Measurements from ENCODE around the gene CSTF1. TPM values are rescaled to one million over a fixed set of nuclear protein-coding genes. Genes with fewer than 3 reads are reported as not detected.

Gene CSTF1
- total RNA-seq, 1 experiment from 2014 or later = 44.5 TPM

DNA sequence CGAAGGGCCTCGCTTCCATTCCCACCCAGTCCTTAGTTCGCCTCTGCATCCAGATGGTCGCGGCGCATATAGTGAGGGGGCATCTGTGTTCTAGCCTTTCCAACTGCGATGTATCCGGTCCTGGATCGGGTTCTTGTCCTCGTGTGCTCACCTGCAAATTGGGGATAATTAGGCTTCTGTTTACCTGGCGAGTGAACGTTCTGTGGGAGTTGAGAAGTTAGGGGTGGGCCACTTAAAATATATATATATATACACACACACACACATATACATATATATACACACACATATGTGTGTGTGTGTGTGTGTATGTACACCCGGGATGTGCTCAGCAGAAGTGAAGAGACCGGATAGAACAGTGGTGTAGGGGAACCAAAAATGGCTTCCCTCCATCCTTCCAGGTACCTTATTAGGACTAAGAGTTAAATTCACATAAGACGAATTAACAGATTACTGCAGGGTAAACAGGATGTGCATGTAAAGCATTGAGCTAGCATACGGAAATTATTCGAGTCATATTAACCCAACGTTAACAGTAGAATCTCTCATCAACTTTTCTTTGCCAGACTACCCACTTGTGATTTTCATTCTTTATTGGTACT, 537 bp downstream of the CSTF1 start:
- ChIA-PET CTCF (no interaction called here), RAD21 (ENCODE audit: low non-redundant PET in 1 of 2, low total read pairs in 2 of 2, uncharacterized antibody in 2 of 2, unreplicated experiment in 2 of 2) (no interaction called here), POLR2A (interaction anchor here (1.5 kb wide), 2 partner anchors 12 to 34 kb away, joined by 5 to 8 read pairs; partner anchors contain the start of gene FAM210B)
- peaks cover 11 to 16% of the 10 kb centered on the region in 2 experiments; a peak in 3 of 4 replicates for H3K4me1 ChIP-seq (ENCODE audit: control insufficient read depth in 1 of 2, insufficient read depth in 2 of 2, low read length in 2 of 2)
- no TSS peak for BruUV-seq (replicated peaks)
- no peaks in the 10 kb centered on the region for H3K27me3 ChIP-seq (ENCODE audit: insufficient read depth, low read length)
- peak overlapping the region; percentile 100 for H3K9ac ChIP-seq (ENCODE audit: low read length)
- TF ChIP-seq EZH2 (IDR thresholded peaks at IDR 0.05) (no peak), ELF1 (IDR thresholded peaks at IDR 0.05; ENCODE audit: borderline replicate concordance, low read depth) (no peak), ZFX (IDR thresholded peaks at IDR 0.05) (peak; percentile 20), SP1 (IDR thresholded peaks at IDR 0.05; ENCODE audit: low read depth) (no peak), YY1 (IDR thresholded peaks at IDR 0.05; ENCODE audit: extremely low read depth, insufficient replicate concordance, low read depth, low read length) (no peak), SIN3A (IDR thresholded peaks at IDR 0.05; ENCODE audit: low read depth) (no peak)
- TF ChIP-seq, protein P1, sequence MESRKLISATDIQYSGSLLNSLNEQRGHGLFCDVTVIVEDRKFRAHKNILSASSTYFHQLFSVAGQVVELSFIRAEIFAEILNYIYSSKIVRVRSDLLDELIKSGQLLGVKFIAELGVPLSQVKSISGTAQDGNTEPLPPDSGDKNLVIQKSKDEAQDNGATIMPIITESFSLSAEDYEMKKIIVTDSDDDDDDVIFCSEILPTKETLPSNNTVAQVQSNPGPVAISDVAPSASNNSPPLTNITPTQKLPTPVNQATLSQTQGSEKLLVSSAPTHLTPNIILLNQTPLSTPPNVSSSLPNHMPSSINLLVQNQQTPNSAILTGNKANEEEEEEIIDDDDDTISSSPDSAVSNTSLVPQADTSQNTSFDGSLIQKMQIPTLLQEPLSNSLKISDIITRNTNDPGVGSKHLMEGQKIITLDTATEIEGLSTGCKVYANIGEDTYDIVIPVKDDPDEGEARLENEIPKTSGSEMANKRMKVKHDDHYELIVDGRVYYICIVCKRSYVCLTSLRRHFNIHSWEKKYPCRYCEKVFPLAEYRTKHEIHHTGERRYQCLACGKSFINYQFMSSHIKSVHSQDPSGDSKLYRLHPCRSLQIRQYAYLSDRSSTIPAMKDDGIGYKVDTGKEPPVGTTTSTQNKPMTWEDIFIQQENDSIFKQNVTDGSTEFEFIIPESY (IDR thresholded peaks at IDR 0.05; ENCODE audit: extremely low read depth, insufficient replicate concordance, low read length) = no peak
- no peaks in the 10 kb centered on the region for H3K9me2 ChIP-seq (ENCODE audit: insufficient read depth)
- ATAC-seq (no peak; the same call in 1 of the 2 replicates), DNase-seq (ENCODE audit: low read depth, low spot score) (no peak)
- peaks cover 97% of the 10 kb centered on the region for H3K79me2 ChIP-seq (ENCODE audit: insufficient read depth, low read length)
- H3K4me2 ChIP-seq (ENCODE audit: low read length) = peak overlapping the region; percentile 89
- no peaks in the 10 kb centered on the region for H4K20me1 ChIP-seq (ENCODE audit: insufficient read depth)
- peak overlapping the region; percentile 87 to 98 for H3K4me3 ChIP-seq (replicated peaks in 1 of 2; ENCODE audit: low read depth in 1 of 2, low read length in 2 of 2)
- intact Hi-C loops (cut with micrococcal nuclease) = loop anchor here (5.0 kb wide), 2 partner anchors 74 to 959 kb away; partner anchors contain the start of genes RAE1 and RTF2
- peaks cover 34 to 40% of the 10 kb centered on the region in 2 experiments for H3K36me3 ChIP-seq (ENCODE audit: control insufficient read depth in 1 of 2, insufficient read depth in 2 of 2, low read length in 2 of 2)
- H3K27ac ChIP-seq (ENCODE audit: low read depth, low read length) = peak overlapping the region; percentile 96
- H2AFZ ChIP-seq (ENCODE audit: low read depth, low read length, poor library complexity, severe bottlenecking) = no peak overlapping the region
- H3K9me3 ChIP-seq (ENCODE audit: control insufficient read depth in 1 of 2, insufficient read depth in 1 of 2, low read depth in 1 of 2, low read length in 2 of 2) = no peaks in the 10 kb centered on the region
